Keratinocyte (primary cell): ENCODE measurements around the gene ZNF598.

ENCODE experiments used
- CTCF ChIP-seq, 3 experiments: IDR thresholded peaks in 1 of 3; conservative IDR thresholded peaks in 1 of 3; optimal IDR thresholded peaks in 1 of 3; 2 replicates in 2 of 3; 3 replicates in 1 of 3; pipeline versions ENCODE3 to v1.5.1; 2011; ENCODE audit warnings: low read length in 3 of 3, mild to moderate bottlenecking in 3 of 3, moderate library complexity in 2 of 3, control low read depth in 1 of 3, inconsistent platforms in 1 of 3; ENCODE audit not compliant: insufficient read depth in 2 of 3; ENCODE audit errors: extremely low read depth in 1 of 3
- EZH2 ChIP-seq: IDR thresholded peaks from one replicate; pipeline ENCODE4 v1.6.1; 2012; ENCODE audit warnings: inconsistent platforms, mild to moderate bottlenecking, low read length, moderate library complexity

- TF ChIP-seq CTCF (optimal IDR thresholded peaks at IDR 0.05 in 1 of 3, IDR thresholded peaks at IDR 0.05 in 1 of 3, conservative IDR thresholded peaks at IDR 0.05 in 1 of 3; ENCODE audit: extremely low read depth in 1 of 3, insufficient read depth in 2 of 3, low read length in 3 of 3) = no peak
- TF ChIP-seq EZH2 = no peak
These were observed 4.7 kb downstream of the ZNF598 start for GRCh38 chr16:2004795-2005517.
